DOHH2 (cell line): Measurements from ENCODE around the gene CYTH1.

Experiments used
- EZH2phosphoT487 ChIP-seq: fragments of 200-600 bp; sonication (generic); IDR thresholded peaks from 2 replicates; pipeline ENCODE4 v1.6.1; 2017; ENCODE audit warnings: borderline replicate concordance, mild to moderate bottlenecking, antibody characterized with exemption, low read length, moderate library complexity, mixed read lengths
- TF ChIP-seq, protein P1 (sequence below): fragments of 200-600 bp; sonication (generic); IDR thresholded peaks from one replicate; pipeline ENCODE4 v1.5.1; 2014; ENCODE audit warnings: antibody characterized with exemption, mild to moderate bottlenecking, low read depth, low read length; ENCODE audit not compliant: poor library complexity, severe bottlenecking

- TF ChIP-seq, protein P1, sequence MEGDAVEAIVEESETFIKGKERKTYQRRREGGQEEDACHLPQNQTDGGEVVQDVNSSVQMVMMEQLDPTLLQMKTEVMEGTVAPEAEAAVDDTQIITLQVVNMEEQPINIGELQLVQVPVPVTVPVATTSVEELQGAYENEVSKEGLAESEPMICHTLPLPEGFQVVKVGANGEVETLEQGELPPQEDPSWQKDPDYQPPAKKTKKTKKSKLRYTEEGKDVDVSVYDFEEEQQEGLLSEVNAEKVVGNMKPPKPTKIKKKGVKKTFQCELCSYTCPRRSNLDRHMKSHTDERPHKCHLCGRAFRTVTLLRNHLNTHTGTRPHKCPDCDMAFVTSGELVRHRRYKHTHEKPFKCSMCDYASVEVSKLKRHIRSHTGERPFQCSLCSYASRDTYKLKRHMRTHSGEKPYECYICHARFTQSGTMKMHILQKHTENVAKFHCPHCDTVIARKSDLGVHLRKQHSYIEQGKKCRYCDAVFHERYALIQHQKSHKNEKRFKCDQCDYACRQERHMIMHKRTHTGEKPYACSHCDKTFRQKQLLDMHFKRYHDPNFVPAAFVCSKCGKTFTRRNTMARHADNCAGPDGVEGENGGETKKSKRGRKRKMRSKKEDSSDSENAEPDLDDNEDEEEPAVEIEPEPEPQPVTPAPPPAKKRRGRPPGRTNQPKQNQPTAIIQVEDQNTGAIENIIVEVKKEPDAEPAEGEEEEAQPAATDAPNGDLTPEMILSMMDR, result no peak
- TF ChIP-seq EZH2phosphoT487, result no peak
Measured at GRCh38 chr17:78678711-78679110, 103.4 kb downstream of the CYTH1 start.
